Osteoblast (primary cell): ENCODE data around the gene RIN1. TPM values are rescaled to one million over a fixed set of nuclear protein-coding genes. Genes with fewer than 3 reads are reported as not detected.

ENCODE experiments used
- DNase-seq: peaks from one replicate; pipeline ENCODE4 v3.0.0; 2011; ENCODE audit warnings: low spot score, mixed read lengths; ENCODE audit not compliant: insufficient read length; ENCODE audit errors: missing footprints
- H2AFZ ChIP-seq: 2 replicates; pipeline ENCODE4 v1.6.0; 2011; ENCODE audit warnings: mild to moderate bottlenecking, low read length
- H3K27ac ChIP-seq: 2 replicates; pipeline ENCODE4 v1.5.1; 2011; ENCODE audit warnings: mild to moderate bottlenecking, low read depth, low read length, moderate library complexity
- H3K27me3 ChIP-seq: 2 replicates; pipeline ENCODE4 v1.6.0; 2012; ENCODE audit warnings: mild to moderate bottlenecking, control low read depth, inconsistent platforms, low read length, moderate library complexity; ENCODE audit not compliant: insufficient read depth
- H3K36me3 ChIP-seq: 2 replicates; pipeline ENCODE4 v1.5.1; 2011; ENCODE audit warnings: mild to moderate bottlenecking, low read length, control low read depth, moderate library complexity; ENCODE audit not compliant: insufficient read depth
- H3K4me1 ChIP-seq: 2 replicates; pipeline ENCODE4 v1.5.1; 2011; ENCODE audit warnings: mild to moderate bottlenecking, low read length, control low read depth, moderate library complexity; ENCODE audit not compliant: insufficient read depth
- H3K4me2 ChIP-seq: 2 replicates; pipeline ENCODE4 v1.6.0; 2011; ENCODE audit warnings: mild to moderate bottlenecking, low read length; ENCODE audit not compliant: insufficient read depth
- H3K4me3 ChIP-seq: fragments of 200-600 bp; sonication (generic); 3 replicates; pipeline ENCODE4 v1.5.1; 2012; ENCODE audit warnings: mild to moderate bottlenecking, low read length, inconsistent platforms; ENCODE audit not compliant: insufficient read depth
- H3K79me2 ChIP-seq: 2 replicates; pipeline ENCODE4 v1.6.0; 2012; ENCODE audit warnings: mild to moderate bottlenecking, low read length, control low read depth, inconsistent platforms; ENCODE audit not compliant: insufficient read depth
- H3K9me3 ChIP-seq: 2 replicates; pipeline ENCODE4 v1.5.1; 2011; ENCODE audit warnings: low read depth, low read length, control low read depth
- H4K20me1 ChIP-seq: 2 replicates; pipeline ENCODE4 v1.6.0; 2012; ENCODE audit warnings: mild to moderate bottlenecking, low read length, control low read depth; ENCODE audit not compliant: insufficient read depth
- CTCF ChIP-seq: IDR thresholded peaks from 2 replicates; pipeline ENCODE4 v1.5.1; 2011; ENCODE audit warnings: mild to moderate bottlenecking, low read depth, low read length, moderate library complexity; ENCODE audit errors: extremely low read depth
- total RNA-seq: library from RNA; depleted of rRNA; stranded (reverse); fragments of >200 nt; gene quantifications from 2 replicates; pipeline ENCODE4 v1.2.3, GENCODE V29; 2012

The RIN1 gene
- total RNA-seq, 1 donor = 27.1 TPM

GRCh38 chr11:66332371-66333219 lies 3.6 kb downstream of the RIN1 start:
- Histone ChIP-seq H3K4me1 (peaks cover 39% of the 10 kb centered on the region), H3K4me3 (no peak overlapping the region)
- no peak for TF ChIP-seq CTCF

GRCh38 chr11:66331542-66332370 lies 4.5 kb downstream of the RIN1 start:
- TF ChIP-seq CTCF = no peak
- H3K4me2 ChIP-seq = no peak overlapping the region
- H3K27ac ChIP-seq = no peak overlapping the region
- H3K79me2 ChIP-seq = peaks cover 36% of the 10 kb centered on the region
- peaks cover 39% of the 10 kb centered on the region for H3K4me1 ChIP-seq
- peaks cover 32% of the 10 kb centered on the region for H4K20me1 ChIP-seq
- no peaks in the 10 kb centered on the region for H3K9me3 ChIP-seq
- H3K4me3 ChIP-seq = no peak overlapping the region
- H3K36me3 ChIP-seq = peaks cover 30% of the 10 kb centered on the region
- peak; percentile 56 for DNase-seq
- H3K27me3 ChIP-seq = no peaks in the 10 kb centered on the region
- no peak overlapping the region for H2AFZ ChIP-seq

More at GRCh38 chr11:66332371-66333219, 3.6 kb downstream of the RIN1 start:
- H4K20me1 ChIP-seq = peaks cover 36% of the 10 kb centered on the region
- H3K4me2 ChIP-seq = no peak overlapping the region
- H2AFZ ChIP-seq = no peak overlapping the region
- no peaks in the 10 kb centered on the region for H3K27me3 ChIP-seq
- no peak overlapping the region for H3K27ac ChIP-seq
- H3K79me2 ChIP-seq = peaks cover 36% of the 10 kb centered on the region
- DNase-seq = peak; percentile 36
- H3K36me3 ChIP-seq = peaks cover 33% of the 10 kb centered on the region
- no peaks in the 10 kb centered on the region for H3K9me3 ChIP-seq

GRCh38 chr11:66330931-66331330 lies 5.3 kb downstream of the RIN1 start:
- Histone ChIP-seq H3K4me1 (peaks cover 40% of the 10 kb centered on the region), H3K4me3 (no peak overlapping the region), H3K9me3 (no peaks in the 10 kb centered on the region), H3K4me2 (no peak overlapping the region), H3K27me3 (no peaks in the 10 kb centered on the region), H3K36me3 (peaks cover 30% of the 10 kb centered on the region), H4K20me1 (peaks cover 32% of the 10 kb centered on the region), H3K27ac (no peak overlapping the region), H2AFZ (no peak overlapping the region), H3K79me2 (peaks cover 36% of the 10 kb centered on the region)
- no peak for TF ChIP-seq CTCF
- no peak for DNase-seq

- H3K4me2 ChIP-seq = no peak overlapping the region
- H3K27ac ChIP-seq = no peak overlapping the region
- peaks cover 49% of the 10 kb centered on the region for H3K4me1 ChIP-seq
- H3K79me2 ChIP-seq = peaks cover 20% of the 10 kb centered on the region
- peaks cover 30% of the 10 kb centered on the region for H3K36me3 ChIP-seq
- H3K9me3 ChIP-seq = no peaks in the 10 kb centered on the region
- H4K20me1 ChIP-seq = peaks cover 19% of the 10 kb centered on the region
- H3K27me3 ChIP-seq = no peaks in the 10 kb centered on the region
- peak; percentile 38 for DNase-seq
- TF ChIP-seq CTCF = no peak
- no peak overlapping the region for H2AFZ ChIP-seq
- H3K4me3 ChIP-seq = no peak overlapping the region
Measured at GRCh38 chr11:66329165-66329673, 7.0 kb downstream of the RIN1 start.
